ENCODE data around the gene CNST.
A peak's percentile ranks its signal among the peaks of the same experiment; 100 is the strongest.
"Not testable (repeated sequence)": the region's sequence is repeated elsewhere in the genome, so short reads cannot be mapped to it uniquely, and the experiment has no call there.

Gene CNST

GRCh38 chr1:246559310-246559709, 6.9 kb upstream of the CNST start:
- DNase-seq (ENCODE audit: low read depth in 2 of 2), result no peak

- not testable (repeated sequence) for DNase-seq (ENCODE audit: low read depth in 2 of 2)
Observed at GRCh38 chr1:246560833-246561232, 5.4 kb upstream of the CNST start.

- DNase-seq (ENCODE audit: low read depth in 2 of 2), result no peak
Observed at GRCh38 chr1:246564839-246565750, 1.2 kb upstream of the CNST start.

- no peak for DNase-seq (ENCODE audit: low read depth in 2 of 2)
Observed at GRCh38 chr1:246565751-246566127, 517 bp upstream of the CNST start.

- DNase-seq (ENCODE audit: low read depth in 2 of 2), result peak in 1 of 2 donors; percentile 13
Observed at GRCh38 chr1:246566813-246567645, 773 bp downstream of the CNST start.

GRCh38 chr1:246567646-246568235, 1.5 kb downstream of the CNST start:
- no peak for DNase-seq (ENCODE audit: low read depth in 2 of 2)

- DNase-seq (ENCODE audit: low read depth in 2 of 2), result no peak
Observed at GRCh38 chr1:246569248-246570238, 3.3 kb downstream of the CNST start.

GRCh38 chr1:246571309-246571708, 5.1 kb downstream of the CNST start:
- not testable (repeated sequence) for DNase-seq (ENCODE audit: low read depth in 2 of 2)

GRCh38 chr1:246571953-246572352, 5.7 kb downstream of the CNST start:
- DNase-seq (ENCODE audit: low read depth in 2 of 2), result no peak

GRCh38 chr1:246572785-246573184, 6.5 kb downstream of the CNST start:
- DNase-seq (ENCODE audit: low read depth in 2 of 2), result no peak

- DNase-seq (ENCODE audit: low read depth in 2 of 2), result no peak
Observed at GRCh38 chr1:246573491-246573890, 7.2 kb downstream of the CNST start.

- no peak for DNase-seq (ENCODE audit: low read depth in 2 of 2)
Observed at GRCh38 chr1:246576709-246577032, 10.4 kb downstream of the CNST start.

GRCh38 chr1:246577082-246577719, 10.9 kb downstream of the CNST start:
- DNase-seq (ENCODE audit: low read depth in 2 of 2), result no peak

- no peak for DNase-seq (ENCODE audit: low read depth in 2 of 2)
Observed at GRCh38 chr1:246577720-246578106, 11.5 kb downstream of the CNST start.

GRCh38 chr1:246579818-246580217, 13.6 kb downstream of the CNST start:
- no peak for DNase-seq (ENCODE audit: low read depth in 2 of 2)

- no peak for DNase-seq (ENCODE audit: low read depth in 2 of 2)
Observed at GRCh38 chr1:246580497-246581370, 14.5 kb downstream of the CNST start.

- DNase-seq (ENCODE audit: low read depth in 2 of 2), result no peak
Observed at GRCh38 chr1:246582301-246583055, 16.2 kb downstream of the CNST start.

- no peak for DNase-seq (ENCODE audit: low read depth in 2 of 2)
Observed at GRCh38 chr1:246583056-246583440, 16.8 kb downstream of the CNST start.
